ENCODE measurements around the gene KLF8.

KLF8 gene

DNA sequence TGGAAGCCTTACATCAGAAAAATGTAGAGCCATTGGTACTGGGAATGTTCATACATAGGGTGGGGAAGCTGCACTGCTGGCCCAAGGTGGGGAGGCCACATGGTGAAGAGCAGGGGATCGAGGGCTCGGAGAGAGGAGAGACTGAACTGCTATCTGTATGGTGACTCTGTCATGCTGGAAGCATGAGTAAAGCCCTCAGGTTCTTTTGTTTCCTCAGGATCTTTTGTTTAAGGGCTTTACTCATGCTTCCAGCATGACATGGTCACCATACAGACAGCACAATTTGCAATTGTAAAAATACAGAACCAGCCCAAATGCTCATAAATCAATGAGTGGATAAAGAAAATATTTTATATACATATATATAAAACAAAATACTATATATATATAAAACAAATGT lies 78.4 kb downstream of the KLF8 start:
- DNase-seq, result no peak

DNA sequence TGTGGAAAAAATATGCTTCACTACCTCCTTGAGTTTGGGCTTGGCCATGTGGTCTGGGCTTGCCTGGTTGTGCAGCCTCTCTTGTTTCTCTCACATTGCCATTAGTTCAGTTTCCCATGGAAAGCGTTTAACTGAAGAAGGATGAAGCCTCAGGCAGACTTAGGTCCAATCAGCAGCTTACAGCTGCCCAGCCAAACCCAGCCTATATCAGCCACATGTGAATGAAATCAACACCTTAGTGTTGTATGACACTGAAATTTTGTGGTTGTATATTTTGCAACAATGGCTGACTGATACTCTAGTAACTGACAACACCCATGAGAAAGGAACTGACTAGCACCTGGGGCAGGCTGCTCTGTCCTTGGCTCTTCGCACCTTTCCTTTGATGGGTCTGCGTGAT lies 81.2 kb downstream of the KLF8 start:
- DNase-seq, result no peak

DNA sequence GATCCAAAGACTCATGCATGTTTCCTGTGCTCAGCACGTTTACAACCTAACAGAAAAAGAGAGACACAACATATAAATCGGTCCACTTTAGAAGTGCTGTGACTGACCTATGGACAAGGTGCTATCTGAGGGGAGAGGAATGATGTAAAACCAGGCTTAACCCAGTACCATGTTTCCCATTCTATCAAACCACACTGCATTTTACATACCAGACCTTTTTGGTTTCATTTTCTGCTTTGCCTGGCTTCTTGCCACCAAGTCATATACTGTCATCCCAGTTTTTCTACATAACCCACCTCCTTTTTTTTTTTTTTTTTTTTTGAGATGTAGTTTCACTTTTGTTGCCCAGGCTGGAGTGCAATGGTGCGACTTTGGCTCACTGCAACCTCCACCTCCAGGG lies 82.2 kb downstream of the KLF8 start:
- DNase-seq, result no peak

DNA sequence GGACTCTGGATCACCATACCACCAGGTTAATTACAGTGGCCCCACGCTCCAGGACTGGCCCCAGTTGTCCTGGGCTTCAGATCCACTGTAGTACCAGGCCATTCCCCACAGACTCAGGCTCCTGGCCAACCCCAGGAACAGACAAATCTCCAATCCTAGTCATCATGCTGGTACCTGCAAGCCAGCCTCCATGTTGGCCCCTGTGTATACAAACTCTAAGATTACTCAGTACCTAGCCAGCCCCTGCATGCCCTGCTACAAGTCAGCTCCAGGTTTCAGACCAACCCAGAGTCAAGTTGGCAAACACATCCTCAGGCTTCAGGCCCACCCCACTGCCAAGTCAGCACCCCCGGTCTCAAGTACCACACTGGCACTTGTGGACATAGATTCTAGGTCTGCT lies 85.9 kb downstream of the KLF8 start:
- DNase-seq, result no peak

GRCh38 chrX:56319165-56319564 lies 87.0 kb downstream of the KLF8 start:
- no peak for DNase-seq

Measured in EL (cell line).